H1 (cell line): Measurements from ENCODE around the gene ZNF385D. TPM values are rescaled to one million over a fixed set of nuclear protein-coding genes. Genes with fewer than 3 reads are reported as not detected.

ENCODE experiments used
- CBX5 ChIP-seq: fragments of 300-800, 300-1000 bp; sonication (generic); IDR thresholded peaks from 2 replicates; pipeline ENCODE4 v1.7.1; 2016; ENCODE audit warnings: antibody characterized with exemption, low read length, low read depth
- EGR1 ChIP-seq: IDR thresholded peaks from 2 replicates; pipeline ENCODE4 v1.6.1; 2011; ENCODE audit warnings: low read depth, low read length, borderline replicate concordance
- GABPA ChIP-seq: IDR thresholded peaks from 2 replicates; pipeline ENCODE4 v1.6.1; 2011; ENCODE audit warnings: mild to moderate bottlenecking, low read length, moderate library complexity, borderline replicate concordance; ENCODE audit not compliant: insufficient read depth
- SAP30 ChIP-seq: fragments of 300-600 bp; sonication (generic); IDR thresholded peaks from 2 replicates; pipeline ENCODE4 v1.7.1; 2012; ENCODE audit warnings: low read length, moderate library complexity, mild to moderate bottlenecking, inconsistent platforms; ENCODE audit not compliant: insufficient read depth, insufficient replicate concordance
- SIN3A ChIP-seq, 2 experiments: IDR thresholded peaks in 1 of 2; conservative IDR thresholded peaks in 1 of 2; 2 replicates each; pipeline ENCODE4 v1.6.1; 2011 to 2012; ENCODE audit warnings: low read length in 2 of 2, improper control_type of control experiment in 1 of 2, low read depth in 1 of 2, mild to moderate bottlenecking in 1 of 2
- SIX5 ChIP-seq: IDR thresholded peaks from 2 replicates; pipeline ENCODE4 v1.6.1; 2011; ENCODE audit warnings: mild to moderate bottlenecking, low read depth, low read length
- ZNF274 ChIP-seq: IDR thresholded peaks from 2 replicates; pipeline ENCODE4 v1.7.0; 2012; ENCODE audit warnings: low read length, borderline replicate concordance; ENCODE audit errors: extremely low read depth
- polyA plus RNA-seq, 7 experiments: library from polyadenylated mRNA; depleted of rRNA in 3 of 7; stranded (reverse) in 5 of 7; unstranded in 2 of 7; fragments of >200 nt in 5 of 7; fragments of 200-250 nt in 2 of 7; gene quantifications; 1 replicate in 5 of 7; 2 replicates in 1 of 7; 4 replicates in 1 of 7; pipeline versions ENCODE4 v1.2.1 to v1.2.3, GENCODE V29; 2011 to 2013; ENCODE audit warnings: missing spikeins in 2 of 7, mixed read lengths in 2 of 7
- total RNA-seq: library from RNA; stranded (reverse); fragmentation: NEBNext Ultra II Directional; extraction: Animal tissue kit (Norgen Biotek cat#: 25700); gene quantifications from 2 replicates; pipeline ENCODE4 v1.2.1, GENCODE V29; 2021
- TF ChIP-seq, protein P1 (sequence below): fragments of 300-600 bp; sonication (generic); IDR thresholded peaks from 2 replicates; pipeline ENCODE4 v1.7.1; 2012; ENCODE audit warnings: low read length, moderate library complexity, mild to moderate bottlenecking, inconsistent platforms; ENCODE audit not compliant: insufficient replicate concordance

Gene ZNF385D
- total and polyA plus RNA-seq, 2 of the 8 experiments (the other 6 are each of a cell fraction or from before 2014, with no cell fraction given), result 5.9 to 10.8 TPM

DNA sequence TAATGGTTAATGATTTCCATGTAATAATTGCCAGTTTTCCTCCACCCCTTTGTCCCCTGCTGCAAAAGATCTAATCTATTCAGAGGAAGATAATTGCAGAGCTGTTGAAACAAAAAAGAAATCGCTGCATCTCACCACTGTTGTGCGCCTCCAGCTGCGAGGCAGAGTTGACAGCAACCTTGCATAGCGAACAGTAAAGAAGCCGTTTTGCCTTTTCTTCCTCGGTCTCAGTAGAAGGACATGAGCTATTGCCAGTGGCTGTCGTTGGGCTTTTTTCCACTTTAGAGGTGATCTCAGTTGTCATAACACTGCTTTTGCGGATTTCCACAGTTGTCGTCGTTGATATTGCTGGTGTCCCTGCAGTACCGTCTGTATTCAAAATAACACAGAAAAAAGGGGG, 314.2 kb downstream of the ZNF385D start (continued):
- TF ChIP-seq, protein P1, sequence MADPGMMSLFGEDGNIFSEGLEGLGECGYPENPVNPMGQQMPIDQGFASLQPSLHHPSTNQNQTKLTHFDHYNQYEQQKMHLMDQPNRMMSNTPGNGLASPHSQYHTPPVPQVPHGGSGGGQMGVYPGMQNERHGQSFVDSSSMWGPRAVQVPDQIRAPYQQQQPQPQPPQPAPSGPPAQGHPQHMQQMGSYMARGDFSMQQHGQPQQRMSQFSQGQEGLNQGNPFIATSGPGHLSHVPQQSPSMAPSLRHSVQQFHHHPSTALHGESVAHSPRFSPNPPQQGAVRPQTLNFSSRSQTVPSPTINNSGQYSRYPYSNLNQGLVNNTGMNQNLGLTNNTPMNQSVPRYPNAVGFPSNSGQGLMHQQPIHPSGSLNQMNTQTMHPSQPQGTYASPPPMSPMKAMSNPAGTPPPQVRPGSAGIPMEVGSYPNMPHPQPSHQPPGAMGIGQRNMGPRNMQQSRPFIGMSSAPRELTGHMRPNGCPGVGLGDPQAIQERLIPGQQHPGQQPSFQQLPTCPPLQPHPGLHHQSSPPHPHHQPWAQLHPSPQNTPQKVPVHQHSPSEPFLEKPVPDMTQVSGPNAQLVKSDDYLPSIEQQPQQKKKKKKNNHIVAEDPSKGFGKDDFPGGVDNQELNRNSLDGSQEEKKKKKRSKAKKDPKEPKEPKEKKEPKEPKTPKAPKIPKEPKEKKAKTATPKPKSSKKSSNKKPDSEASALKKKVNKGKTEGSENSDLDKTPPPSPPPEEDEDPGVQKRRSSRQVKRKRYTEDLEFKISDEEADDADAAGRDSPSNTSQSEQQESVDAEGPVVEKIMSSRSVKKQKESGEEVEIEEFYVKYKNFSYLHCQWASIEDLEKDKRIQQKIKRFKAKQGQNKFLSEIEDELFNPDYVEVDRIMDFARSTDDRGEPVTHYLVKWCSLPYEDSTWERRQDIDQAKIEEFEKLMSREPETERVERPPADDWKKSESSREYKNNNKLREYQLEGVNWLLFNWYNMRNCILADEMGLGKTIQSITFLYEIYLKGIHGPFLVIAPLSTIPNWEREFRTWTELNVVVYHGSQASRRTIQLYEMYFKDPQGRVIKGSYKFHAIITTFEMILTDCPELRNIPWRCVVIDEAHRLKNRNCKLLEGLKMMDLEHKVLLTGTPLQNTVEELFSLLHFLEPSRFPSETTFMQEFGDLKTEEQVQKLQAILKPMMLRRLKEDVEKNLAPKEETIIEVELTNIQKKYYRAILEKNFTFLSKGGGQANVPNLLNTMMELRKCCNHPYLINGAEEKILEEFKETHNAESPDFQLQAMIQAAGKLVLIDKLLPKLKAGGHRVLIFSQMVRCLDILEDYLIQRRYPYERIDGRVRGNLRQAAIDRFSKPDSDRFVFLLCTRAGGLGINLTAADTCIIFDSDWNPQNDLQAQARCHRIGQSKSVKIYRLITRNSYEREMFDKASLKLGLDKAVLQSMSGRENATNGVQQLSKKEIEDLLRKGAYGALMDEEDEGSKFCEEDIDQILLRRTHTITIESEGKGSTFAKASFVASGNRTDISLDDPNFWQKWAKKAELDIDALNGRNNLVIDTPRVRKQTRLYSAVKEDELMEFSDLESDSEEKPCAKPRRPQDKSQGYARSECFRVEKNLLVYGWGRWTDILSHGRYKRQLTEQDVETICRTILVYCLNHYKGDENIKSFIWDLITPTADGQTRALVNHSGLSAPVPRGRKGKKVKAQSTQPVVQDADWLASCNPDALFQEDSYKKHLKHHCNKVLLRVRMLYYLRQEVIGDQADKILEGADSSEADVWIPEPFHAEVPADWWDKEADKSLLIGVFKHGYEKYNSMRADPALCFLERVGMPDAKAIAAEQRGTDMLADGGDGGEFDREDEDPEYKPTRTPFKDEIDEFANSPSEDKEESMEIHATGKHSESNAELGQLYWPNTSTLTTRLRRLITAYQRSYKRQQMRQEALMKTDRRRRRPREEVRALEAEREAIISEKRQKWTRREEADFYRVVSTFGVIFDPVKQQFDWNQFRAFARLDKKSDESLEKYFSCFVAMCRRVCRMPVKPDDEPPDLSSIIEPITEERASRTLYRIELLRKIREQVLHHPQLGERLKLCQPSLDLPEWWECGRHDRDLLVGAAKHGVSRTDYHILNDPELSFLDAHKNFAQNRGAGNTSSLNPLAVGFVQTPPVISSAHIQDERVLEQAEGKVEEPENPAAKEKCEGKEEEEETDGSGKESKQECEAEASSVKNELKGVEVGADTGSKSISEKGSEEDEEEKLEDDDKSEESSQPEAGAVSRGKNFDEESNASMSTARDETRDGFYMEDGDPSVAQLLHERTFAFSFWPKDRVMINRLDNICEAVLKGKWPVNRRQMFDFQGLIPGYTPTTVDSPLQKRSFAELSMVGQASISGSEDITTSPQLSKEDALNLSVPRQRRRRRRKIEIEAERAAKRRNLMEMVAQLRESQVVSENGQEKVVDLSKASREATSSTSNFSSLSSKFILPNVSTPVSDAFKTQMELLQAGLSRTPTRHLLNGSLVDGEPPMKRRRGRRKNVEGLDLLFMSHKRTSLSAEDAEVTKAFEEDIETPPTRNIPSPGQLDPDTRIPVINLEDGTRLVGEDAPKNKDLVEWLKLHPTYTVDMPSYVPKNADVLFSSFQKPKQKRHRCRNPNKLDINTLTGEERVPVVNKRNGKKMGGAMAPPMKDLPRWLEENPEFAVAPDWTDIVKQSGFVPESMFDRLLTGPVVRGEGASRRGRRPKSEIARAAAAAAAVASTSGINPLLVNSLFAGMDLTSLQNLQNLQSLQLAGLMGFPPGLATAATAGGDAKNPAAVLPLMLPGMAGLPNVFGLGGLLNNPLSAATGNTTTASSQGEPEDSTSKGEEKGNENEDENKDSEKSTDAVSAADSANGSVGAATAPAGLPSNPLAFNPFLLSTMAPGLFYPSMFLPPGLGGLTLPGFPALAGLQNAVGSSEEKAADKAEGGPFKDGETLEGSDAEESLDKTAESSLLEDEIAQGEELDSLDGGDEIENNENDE, result no peak
- TF ChIP-seq GABPA (no peak), EGR1 (no peak), ZNF274 (no peak), CBX5 (no peak), SAP30 (no peak), SIN3A (conservative IDR thresholded peaks at IDR 0.05 in 1 of 2, IDR thresholded peaks at IDR 0.05 in 1 of 2; ENCODE audit: low read depth in 1 of 2, low read length in 2 of 2) (no peak), SIX5 (no peak)
